Measurements from ENCODE around the gene CLTA. TPM values are rescaled to one million over a fixed set of nuclear protein-coding genes. Genes with fewer than 3 reads are reported as not detected.
A peak's percentile ranks its signal among the peaks of the same experiment; 100 is the strongest.

CLTA gene
- 1,843 and 1,874 TPM in 2 replicates for total RNA-seq (2014; rRNA removed; shearing (Covaris generic); ENCODE audit: low replicate concordance)

- no peaks in the 10 kb centered on the region for H3K27me3 ChIP-seq
- peak; percentile 100 for DNase-seq
- peaks cover 49% of the 10 kb centered on the region for H3K36me3 ChIP-seq
- peak within 1 kb of the TSS; percentile 97 for H3K4me3 ChIP-seq
- H3K9me3 ChIP-seq = no peaks in the 10 kb centered on the region
Measured at GRCh38 chr9:36190388-36191289, at the start of gene CLTA. Gene CLTA, plus strand, starts transcription at chr9:36190921. Its CDS starts 136 bp downstream, at chr9:36191057.

- H3K36me3 ChIP-seq = no peaks in the 10 kb centered on the region
- DNase-seq = peak; percentile 71
- H3K27me3 ChIP-seq = peaks cover 11% of the 10 kb centered on the region; the same call in 1 of the 2 replicates
- peaks cover 12% of the 10 kb centered on the region for H3K9me3 ChIP-seq
- no peak overlapping the region for H3K4me3 ChIP-seq
Measured at GRCh38 chr9:36141288-36141687, 49.4 kb upstream of the CLTA start.

GRCh38 chr9:36141761-36142160 lies 49.0 kb upstream of the CLTA start:
- H3K36me3 ChIP-seq = no peaks in the 10 kb centered on the region
- DNase-seq = no peak
- peaks cover 11% of the 10 kb centered on the region; the same call in 1 of the 2 replicates for H3K27me3 ChIP-seq
- no peak overlapping the region for H3K4me3 ChIP-seq
- H3K9me3 ChIP-seq = peaks cover 16% of the 10 kb centered on the region

GRCh38 chr9:36142510-36143244 lies 48.0 kb upstream of the CLTA start:
- no peak overlapping the region for H3K4me3 ChIP-seq
- H3K36me3 ChIP-seq = no peaks in the 10 kb centered on the region; the same call in 1 of the 2 replicates
- no peak for DNase-seq
- H3K27me3 ChIP-seq = 0 out of 2 replicates have a peak, but pooled peaks cover 2% of the 10 kb centered on the region
- peaks cover 16% of the 10 kb centered on the region for H3K9me3 ChIP-seq

GRCh38 chr9:36143245-36143641 lies 47.5 kb upstream of the CLTA start:
- no peaks in the 10 kb centered on the region; the same call in 1 of the 2 replicates for H3K36me3 ChIP-seq
- H3K27me3 ChIP-seq = no peaks in the 10 kb centered on the region
- H3K9me3 ChIP-seq = peaks cover 16% of the 10 kb centered on the region
- no peak overlapping the region for H3K4me3 ChIP-seq
- no peak for DNase-seq

- Histone ChIP-seq H3K9me3 (peaks cover 16% of the 10 kb centered on the region), H3K36me3 (no peaks in the 10 kb centered on the region; the same call in 1 of the 2 replicates), H3K4me3 (no peak overlapping the region), H3K27me3 (no peaks in the 10 kb centered on the region)
- DNase-seq = no peak
Measured at GRCh38 chr9:36144309-36145232, 46.1 kb upstream of the CLTA start.

- no peak for DNase-seq
- Histone ChIP-seq H3K27me3 (no peaks in the 10 kb centered on the region), H3K9me3 (peaks cover 16% of the 10 kb centered on the region), H3K4me3 (no peak overlapping the region), H3K36me3 (no peaks in the 10 kb centered on the region; the same call in 1 of the 2 replicates)
Measured at GRCh38 chr9:36145970-36146369, 44.8 kb upstream of the CLTA start.

GRCh38 chr9:36146651-36147050 lies 44.1 kb upstream of the CLTA start:
- H3K27me3 ChIP-seq = no peaks in the 10 kb centered on the region
- no peaks in the 10 kb centered on the region; the same call in 1 of the 2 replicates for H3K36me3 ChIP-seq
- H3K4me3 ChIP-seq = no peak overlapping the region
- DNase-seq = no peak
- peaks cover 16% of the 10 kb centered on the region for H3K9me3 ChIP-seq

- Histone ChIP-seq H3K36me3 (no peaks in the 10 kb centered on the region; the same call in 1 of the 2 replicates), H3K9me3 (peaks cover 16% of the 10 kb centered on the region), H3K27me3 (no peaks in the 10 kb centered on the region), H3K4me3 (no peak overlapping the region)
- DNase-seq = no peak
Measured at GRCh38 chr9:36147441-36148175, 43.1 kb upstream of the CLTA start.

GRCh38 chr9:36148311-36149051 lies 42.2 kb upstream of the CLTA start:
- H3K9me3 ChIP-seq = peaks cover 16% of the 10 kb centered on the region
- no peaks in the 10 kb centered on the region for H3K27me3 ChIP-seq
- no peaks in the 10 kb centered on the region; the same call in 1 of the 2 replicates for H3K36me3 ChIP-seq
- DNase-seq = peak; percentile 100
- H3K4me3 ChIP-seq = no peak overlapping the region

- H3K36me3 ChIP-seq = no peaks in the 10 kb centered on the region; the same call in 1 of the 2 replicates
- no peak overlapping the region for H3K4me3 ChIP-seq
- H3K9me3 ChIP-seq = peaks cover 16% of the 10 kb centered on the region
- DNase-seq = peak; percentile 84
- no peaks in the 10 kb centered on the region for H3K27me3 ChIP-seq
Measured at GRCh38 chr9:36149197-36149596, 41.5 kb upstream of the CLTA start.

GRCh38 chr9:36150574-36151315 lies 40.0 kb upstream of the CLTA start:
- peaks cover 9% of the 10 kb centered on the region for H3K9me3 ChIP-seq
- no peak for DNase-seq
- H3K36me3 ChIP-seq = no peaks in the 10 kb centered on the region; the same call in 1 of the 2 replicates
- H3K27me3 ChIP-seq = no peaks in the 10 kb centered on the region
- no peak overlapping the region for H3K4me3 ChIP-seq

- no peaks in the 10 kb centered on the region; the same call in 1 of the 2 replicates for H3K36me3 ChIP-seq
Measured at GRCh38 chr9:36151316-36152210, 39.2 kb upstream of the CLTA start.

More at GRCh38 chr9:36151316-36152210, 39.2 kb upstream of the CLTA start:
- no peaks in the 10 kb centered on the region for H3K27me3 ChIP-seq
- H3K9me3 ChIP-seq = peaks cover 4% of the 10 kb centered on the region
- no peak for DNase-seq
- H3K4me3 ChIP-seq = no peak overlapping the region
